HEK293 (cell line): ENCODE data around the gene FNDC3A.

Experiments used
- CTCF ChIA-PET: fragments of 350-600 bp; formaldehyde crosslinking; extraction: SDS; loops from one replicate; lab custom pipeline; 2021; ENCODE audit warnings: antibody characterized with exemption; lab: Yijun Ruan, JAX
- POLR2A ChIA-PET: fragments of 300-600 bp; formaldehyde crosslinking; extraction: SDS; loops from one replicate; lab custom pipeline; 2020; ENCODE audit warnings: antibody characterized with exemption, inconsistent platforms; lab: Yijun Ruan, JAX
- H3K27ac ChIP-seq: fragments of 200-500 bp; sonication (Bioruptor generic); 2 replicates; pipeline ENCODE4 v1.5.1; 2014; ENCODE audit warnings: low read depth, low read length, control low read depth, inconsistent platforms; ENCODE audit errors: extremely low read depth
- H3K36me3 ChIP-seq, 2 experiments: fragments of 200-500 bp in 1 of 2; sonication (Bioruptor generic) in 1 of 2; 1 replicate in 1 of 2; 2 replicates in 1 of 2; pipeline ENCODE4 v1.5.1; 2014 to 2017; ENCODE audit warnings: inconsistent platforms in 2 of 2, low read length in 2 of 2; ENCODE audit not compliant: control insufficient read depth in 2 of 2, insufficient read depth in 1 of 2
- H3K4me1 ChIP-seq: fragments of 200-500 bp; sonication (Bioruptor generic); 2 replicates; pipeline ENCODE4 v1.5.1; 2014; ENCODE audit warnings: mild to moderate bottlenecking, low read length, inconsistent platforms; ENCODE audit not compliant: control insufficient read depth, insufficient read depth
- H3K4me3 ChIP-seq: 2 replicates; pipeline ENCODE4 v1.5.1; 2011; ENCODE audit warnings: low read depth, mild to moderate bottlenecking, control low read depth, low read length, moderate library complexity
- H3K9me3 ChIP-seq: fragments of 200-500 bp; sonication (Bioruptor generic); 2 replicates; pipeline ENCODE4 v1.5.1; 2014; ENCODE audit warnings: low read depth, low read length, inconsistent platforms; ENCODE audit not compliant: control insufficient read depth, insufficient read depth
- AEBP2 ChIP-seq: fragments of 450-650 bp; formaldehyde crosslinking; IDR thresholded peaks from 2 replicates; pipeline ENCODE4 v1.5.1; 2016; ENCODE audit warnings: missing biosample characterization, missing genetic modification characterization, borderline replicate concordance
- BCL11B ChIP-seq: fragments of 450-650 bp; formaldehyde crosslinking; IDR thresholded peaks from 2 replicates; pipeline ENCODE4 v1.5.1; 2016; ENCODE audit warnings: low read depth, missing biosample characterization, missing genetic modification characterization
- BCL6B ChIP-seq: fragments of 450-650 bp; formaldehyde crosslinking; IDR thresholded peaks from 2 replicates; pipeline ENCODE4 v1.5.1; 2017; ENCODE audit warnings: missing biosample characterization, missing genetic modification characterization
- CTCF ChIP-seq: fragments of 450-650 bp; formaldehyde crosslinking; IDR thresholded peaks from 2 replicates; pipeline ENCODE4 v1.5.1; 2016; ENCODE audit warnings: missing biosample characterization, missing genetic modification characterization
- ELK4 ChIP-seq: IDR thresholded peaks from 2 replicates; pipeline ENCODE4 v1.6.1; 2011; ENCODE audit warnings: mild to moderate bottlenecking, low read depth, low read length, borderline replicate concordance
- HIC1 ChIP-seq: fragments of 450-650 bp; formaldehyde crosslinking; IDR thresholded peaks from 2 replicates; pipeline ENCODE4 v1.5.1; 2016; ENCODE audit warnings: missing biosample characterization, missing genetic modification characterization
- SALL2 ChIP-seq: fragments of 450-650 bp; formaldehyde crosslinking; IDR thresholded peaks from 2 replicates; pipeline ENCODE4 v1.5.0; 2017; ENCODE audit warnings: missing biosample characterization, mild to moderate bottlenecking, missing genetic modification characterization, borderline replicate concordance
- TRIM28 ChIP-seq: IDR thresholded peaks from 2 replicates; pipeline ENCODE4 v1.6.1; 2011; ENCODE audit warnings: low read length, control low read depth, borderline replicate concordance
- ZBTB44 ChIP-seq: fragments of 450-650 bp; IDR thresholded peaks from 2 replicates; pipeline ENCODE4 v1.5.1; 2018; ENCODE audit warnings: missing biosample characterization, mild to moderate bottlenecking, missing genetic modification characterization
- ZIC2 ChIP-seq: fragments of 450-650 bp; formaldehyde crosslinking; IDR thresholded peaks from 2 replicates; pipeline ENCODE4 v1.5.1; 2016; ENCODE audit warnings: missing biosample characterization, missing genetic modification characterization
- ZNF114 ChIP-seq: fragments of 450-650 bp; formaldehyde crosslinking; IDR thresholded peaks from 2 replicates; pipeline ENCODE4 v1.5.0; 2017; ENCODE audit warnings: missing biosample characterization, missing genetic modification characterization
- ZNF155 ChIP-seq: fragments of 450-650 bp; formaldehyde crosslinking; IDR thresholded peaks from 2 replicates; pipeline ENCODE4 v1.5.1; 2016; ENCODE audit warnings: missing biosample characterization, missing genetic modification characterization
- ZNF157 ChIP-seq: fragments of 450-650 bp; formaldehyde crosslinking; IDR thresholded peaks from 2 replicates; pipeline ENCODE4 v1.5.1; 2016; ENCODE audit warnings: missing biosample characterization, missing genetic modification characterization
- ZNF223 ChIP-seq: fragments of 450-650 bp; formaldehyde crosslinking; IDR thresholded peaks from 2 replicates; pipeline ENCODE4 v1.5.1; 2016; ENCODE audit warnings: missing biosample characterization, missing genetic modification characterization
- ZNF354C ChIP-seq: fragments of 450-650 bp; formaldehyde crosslinking; IDR thresholded peaks from 2 replicates; pipeline ENCODE4 v1.5.1; 2016; ENCODE audit warnings: missing biosample characterization, missing genetic modification characterization, low read depth, borderline replicate concordance
- ZNF416 ChIP-seq: fragments of 450-650 bp; formaldehyde crosslinking; IDR thresholded peaks from 2 replicates; pipeline ENCODE4 v1.5.1; 2016; ENCODE audit warnings: missing biosample characterization, missing genetic modification characterization
- ZNF548 ChIP-seq: fragments of 450-650 bp; formaldehyde crosslinking; IDR thresholded peaks from 2 replicates; pipeline ENCODE4 v1.5.1; 2016; ENCODE audit warnings: missing biosample characterization, missing genetic modification characterization
- ZNF664 ChIP-seq: fragments of 450-650 bp; formaldehyde crosslinking; IDR thresholded peaks from 2 replicates; pipeline ENCODE4 v1.5.1; 2016; ENCODE audit warnings: missing biosample characterization, missing genetic modification characterization
- ZNF76 ChIP-seq: fragments of 450-650 bp; formaldehyde crosslinking; IDR thresholded peaks from 2 replicates; pipeline ENCODE4; 2016; ENCODE audit warnings: low read depth, missing biosample characterization, missing genetic modification characterization, borderline replicate concordance
- ZNF768 ChIP-seq: fragments of 450-650 bp; formaldehyde crosslinking; IDR thresholded peaks from 2 replicates; pipeline ENCODE4 v1.5.1; 2018; ENCODE audit warnings: missing biosample characterization, mild to moderate bottlenecking, missing genetic modification characterization
- ZNF843 ChIP-seq: fragments of 450-650 bp; formaldehyde crosslinking; IDR thresholded peaks from 2 replicates; pipeline ENCODE4 v1.5.1; 2016; ENCODE audit warnings: missing biosample characterization, missing genetic modification characterization

FNDC3A gene

GRCh38 chr13:48939728-48940127 is 36.0 kb upstream of the FNDC3A start:
- H3K27ac ChIP-seq, result no peak overlapping the region
- H3K9me3 ChIP-seq, result no peaks in the 10 kb centered on the region
- CTCF ChIA-PET, result no interaction called here
- TF ChIP-seq TRIM28, result no peak
- TF ChIP-seq ZNF157, result no peak
- no peak for TF ChIP-seq BCL11B (tag by site-specific recombination)
- no peak for TF ChIP-seq ZBTB44 (tag by site-specific recombination)
- no peak for TF ChIP-seq ZNF664 (tag by site-specific recombination)
- TF ChIP-seq ELK4, result no peak
- no peak for TF ChIP-seq ZNF843
- no peak for TF ChIP-seq ZNF114 (tag by site-specific recombination)
- TF ChIP-seq ZNF155 (tag by site-specific recombination), result no peak
- no peak for TF ChIP-seq ZNF416 (tag by site-specific recombination)
- no peak for TF ChIP-seq CTCF
- TF ChIP-seq, all 188 proteins: peak for 0
- Histone ChIP-seq H3K4me1 (no peaks in the 10 kb centered on the region), H3K4me3 (no peak overlapping the region), H3K36me3 (no peaks in the 10 kb centered on the region)
- POLR2A ChIA-PET, result no interaction called here

GRCh38 chr13:48942131-48942530 is 33.6 kb upstream of the FNDC3A start:
- no peaks in the 10 kb centered on the region for H3K36me3 ChIP-seq
- CTCF ChIA-PET, result no interaction called here

GRCh38 chr13:48944221-48944620 is 31.5 kb upstream of the FNDC3A start:
- Histone ChIP-seq H3K9me3 (no peaks in the 10 kb centered on the region), H3K4me3 (no peak overlapping the region), H3K36me3 (no peaks in the 10 kb centered on the region), H3K4me1 (no peaks in the 10 kb centered on the region; the same call in 1 of the 2 replicates), H3K27ac (no peak overlapping the region)
- ChIA-PET CTCF (no interaction called here), POLR2A (no interaction called here)
- no peak for TF ChIP-seq AEBP2 (tag by site-specific recombination)
- no peak for TF ChIP-seq ZNF416 (tag by site-specific recombination)
- no peak for TF ChIP-seq ZNF768 (tag by site-specific recombination)
- no peak for TF ChIP-seq BCL6B (tag by site-specific recombination)
- TF ChIP-seq ZNF354C, result no peak
- no peak for TF ChIP-seq ZNF548 (tag by site-specific recombination)
- TF ChIP-seq HIC1, result no peak
- TF ChIP-seq ZNF223 (tag by site-specific recombination), result no peak
- no peak for TF ChIP-seq ZNF76 (tag by site-specific recombination)

More at GRCh38 chr13:48942131-48942530, 33.6 kb upstream of the FNDC3A start:
- Histone ChIP-seq H3K4me1 (no peaks in the 10 kb centered on the region; the same call in 1 of the 2 replicates), H3K4me3 (no peak overlapping the region), H3K27ac (no peak overlapping the region), H3K9me3 (no peaks in the 10 kb centered on the region)
- TF ChIP-seq SALL2 (tag by site-specific recombination) (no peak), ZIC2 (tag by site-specific recombination) (no peak)
- POLR2A ChIA-PET, result no interaction called here
